Measurements from ENCODE around the gene OR3A2. TPM values are rescaled to one million over a fixed set of nuclear protein-coding genes. Genes with fewer than 3 reads are reported as not detected.

The OR3A2 gene
- total RNA-seq, 1 experiment from 2014 or later = not detected

GRCh38 chr17:3276126-3276525 lies 110.0 kb downstream of the OR3A2 start:
- Mint-ChIP-seq H3K27ac (no peak overlapping the region), H3K4me3 (no peak overlapping the region), H3K36me3 (ENCODE audit: insufficient read depth in 1 of 3, low read depth in 3 of 3) (peaks cover 1 to 25% (median 7%) of the 10 kb centered on the region in 3 experiments; a peak in 4 of 7 replicates), H3K4me1 (no peaks in the 10 kb centered on the region), H3K9me3 (peaks cover 47 to 67% of the 10 kb centered on the region in 2 experiments), H3K27me3 (ENCODE audit: low read depth) (no peaks in the 10 kb centered on the region; the same call in 1 of the 2 replicates)
- H2BK120ac ChIP-seq (ENCODE audit: low read depth, low read length, poor library complexity, severe bottlenecking) = no peak overlapping the region
- TF ChIP-seq CTCF (conservative IDR thresholded peaks at IDR 0.05) = no peak
- H3K4ac ChIP-seq (ENCODE audit: low read depth, low read length) = no peak overlapping the region
- no peak overlapping the region for H3K27ac ChIP-seq (ENCODE audit: insufficient read length, low read depth, low read length)
- peaks cover 46% of the 10 kb centered on the region for H3K9me3 ChIP-seq (ENCODE audit: control insufficient read depth, low read depth, low read length)
- no peak overlapping the region for H3K9ac ChIP-seq (ENCODE audit: extremely low read depth, insufficient read length, low read length)
- no peak overlapping the region for H2AK5ac ChIP-seq (ENCODE audit: insufficient read length, low read length)
- no peaks in the 10 kb centered on the region for H3K27me3 ChIP-seq (ENCODE audit: insufficient read depth, low read length)
- no peaks in the 10 kb centered on the region for H3K79me2 ChIP-seq (ENCODE audit: insufficient read depth, low read length)
- no peak overlapping the region for H3K14ac ChIP-seq (ENCODE audit: insufficient read depth, low read length)
- H4K5ac ChIP-seq (ENCODE audit: insufficient read length, low read depth, low read length) = no peak overlapping the region
- H2BK12ac ChIP-seq (ENCODE audit: insufficient read length, low read depth, low read length) = no peak overlapping the region
- no peaks in the 10 kb centered on the region for H3K79me1 ChIP-seq (ENCODE audit: insufficient read depth, low read depth, low read length, poor library complexity, severe bottlenecking)
- DNase-seq = no peak
- no peak overlapping the region for H2BK5ac ChIP-seq (ENCODE audit: insufficient read length, low read length)
- no peaks in the 10 kb centered on the region for H4K20me1 ChIP-seq (ENCODE audit: control insufficient read depth, insufficient read depth, insufficient read length)
- H2AFZ ChIP-seq (ENCODE audit: low read length) = no peak overlapping the region
- no CpG with 5 or more reads among the region's 4 CpGs for WGBS (ENCODE audit: extremely low coverage, insufficient read length, low lambda C conversion rate)
- H4K91ac ChIP-seq (ENCODE audit: insufficient read length, low read depth, low read length) = no peak overlapping the region
- H4K8ac ChIP-seq (replicated peaks; ENCODE audit: insufficient read length, low read depth, low read length) = no peak overlapping the region
- H2BK20ac ChIP-seq (ENCODE audit: low read depth, low read length, poor library complexity, severe bottlenecking) = no peak overlapping the region
- no peak overlapping the region for H3T11ph ChIP-seq (ENCODE audit: low read length)
- no peak overlapping the region for H3K56ac ChIP-seq (ENCODE audit: insufficient read length, low read depth, low read length)
- no peaks in the 10 kb centered on the region for H3K23me2 ChIP-seq (ENCODE audit: insufficient read length, low read depth, low read length, poor library complexity, severe bottlenecking)
- no peak overlapping the region for H3K18ac ChIP-seq (ENCODE audit: insufficient read length, low read depth, low read length)
- no peaks in the 10 kb centered on the region for H3K4me1 ChIP-seq (ENCODE audit: insufficient read depth, low read length)
- H2BK15ac ChIP-seq (ENCODE audit: low read depth, low read length) = no peak overlapping the region
- H3K4me2 ChIP-seq (ENCODE audit: insufficient read depth, insufficient read length, low read length) = no peak overlapping the region
- no peak overlapping the region for H3K23ac ChIP-seq (ENCODE audit: insufficient read length, low read depth, low read length)
